Ascending aorta (tissue), 2 donors: Measurements from ENCODE around the gene ST8SIA1. TPM values are rescaled to one million over a fixed set of nuclear protein-coding genes. Genes with fewer than 3 reads are reported as not detected.
"Not testable (repeated sequence)": the region's sequence is repeated elsewhere in the genome, so short reads cannot be mapped to it uniquely, and the experiment has no call there.

Experiments
- DNase-seq, 2 donors: peaks; one replicate each; pipeline ENCODE4 v3.0.0-alpha.2; 2019; ENCODE audit warnings: low spot score in 2 of 2
- H3K27ac ChIP-seq, 2 donors: fragments of 200-600 bp; sonication (generic); one replicate each; pipeline ENCODE4 v1.5.1; 2016 to 2017; ENCODE audit warnings: mild to moderate bottlenecking in 1 of 2
- H3K27me3 ChIP-seq: fragments of 200-600 bp; sonication (generic); one replicate; pipeline ENCODE4 v1.5.1; 2017
- H3K36me3 ChIP-seq, 2 donors: fragments of 200-600 bp; sonication (generic); one replicate each; pipeline ENCODE4 v1.5.1; 2016
- H3K4me1 ChIP-seq, 2 donors: fragments of 200-600 bp; sonication (generic); one replicate each; pipeline ENCODE4 v1.5.1; 2016 to 2017; ENCODE audit warnings: mild to moderate bottlenecking in 1 of 2
- H3K4me3 ChIP-seq, 2 donors: fragments of 200-600 bp; sonication (generic); one replicate each; pipeline ENCODE4 v1.5.1; 2016 to 2017; ENCODE audit warnings: mild to moderate bottlenecking in 1 of 2
- H3K9me3 ChIP-seq, 2 donors: fragments of 200-600 bp; sonication (generic); one replicate each; pipeline ENCODE4 v1.5.1; 2016
- CTCF ChIP-seq, 3 experiments: fragments of 200-600 bp in 2 of 3; fragments of 450-650 bp in 1 of 3; sonication (generic) in 2 of 3; IDR thresholded peaks; one replicate each; pipeline ENCODE4 v1.5.1; 2016 to 2019; ENCODE audit warnings: antibody characterized with exemption in 3 of 3, mild to moderate bottlenecking in 1 of 3, moderate library complexity in 1 of 3
- intact Hi-C: fragments of 100-400 bp; cut with DNase I; formaldehyde crosslinking; loops from one replicate; pipeline ENCODE4 v1.15.1; 2023
- total RNA-seq: library from RNA; depleted of rRNA; stranded (reverse); fragments of >200 nt; gene quantifications from one replicate; pipeline ENCODE4 v1.1.0, GENCODE V29; 2016

ST8SIA1 gene
- total RNA-seq, 1 donor from 2014 or later: 9.7 TPM

- no peak for TF ChIP-seq CTCF (IDR thresholded peaks at IDR 0.05)
- H3K4me1 ChIP-seq: no peaks in the 10 kb centered on the region
- intact Hi-C loops: no loop called here
- H3K36me3 ChIP-seq: no peaks in the 10 kb centered on the region
- H3K27me3 ChIP-seq: no peaks in the 10 kb centered on the region
- H3K9me3 ChIP-seq: no peaks in the 10 kb centered on the region
- DNase-seq: no peak
- H3K27ac ChIP-seq: no peak overlapping the region
- no peak overlapping the region for H3K4me3 ChIP-seq
These were observed 165.1 kb downstream of the ST8SIA1 start for GRCh38 chr12:22169376-22169775.

- Histone ChIP-seq H3K4me3 (no peak overlapping the region), H3K27me3 (no peaks in the 10 kb centered on the region), H3K36me3 (no peaks in the 10 kb centered on the region), H3K4me1 (no peaks in the 10 kb centered on the region), H3K27ac (no peak overlapping the region), H3K9me3 (no peaks in the 10 kb centered on the region)
- DNase-seq: no peak
- intact Hi-C loops: no loop called here
- TF ChIP-seq CTCF (IDR thresholded peaks at IDR 0.05): no peak
These were observed 170.4 kb downstream of the ST8SIA1 start for GRCh38 chr12:22164139-22164538.

- no peak for TF ChIP-seq CTCF (IDR thresholded peaks at IDR 0.05)
- H3K27ac ChIP-seq: no peak overlapping the region
- H3K4me1 ChIP-seq: no peaks in the 10 kb centered on the region
- intact Hi-C loops: no loop called here
- no peaks in the 10 kb centered on the region for H3K27me3 ChIP-seq
- H3K4me3 ChIP-seq: no peak overlapping the region
- DNase-seq: no peak
- no peaks in the 10 kb centered on the region for H3K36me3 ChIP-seq
- H3K9me3 ChIP-seq: no peaks in the 10 kb centered on the region
These were observed 170.9 kb downstream of the ST8SIA1 start for GRCh38 chr12:22163594-22163993.

- intact Hi-C loops: no loop called here
- no peaks in the 10 kb centered on the region for H3K4me1 ChIP-seq
- no peak for DNase-seq
- TF ChIP-seq CTCF (IDR thresholded peaks at IDR 0.05): no peak
- H3K4me3 ChIP-seq: no peak overlapping the region
- no peaks in the 10 kb centered on the region for H3K9me3 ChIP-seq
- H3K27me3 ChIP-seq: no peaks in the 10 kb centered on the region
- H3K27ac ChIP-seq: no peak overlapping the region
- no peaks in the 10 kb centered on the region for H3K36me3 ChIP-seq
These were observed 174.0 kb downstream of the ST8SIA1 start for GRCh38 chr12:22160396-22161003.

GRCh38 chr12:22149286-22149685 lies 185.2 kb downstream of the ST8SIA1 start:
- DNase-seq, H3K4me1 ChIP-seq, H3K9me3 ChIP-seq, H3K36me3 ChIP-seq, H3K4me3 ChIP-seq, H3K27ac ChIP-seq, intact Hi-C loops, H3K27me3 ChIP-seq: not testable (repeated sequence)

- H3K9me3 ChIP-seq, H3K36me3 ChIP-seq, H3K4me3 ChIP-seq, H3K27ac ChIP-seq, intact Hi-C loops, H3K4me1 ChIP-seq, DNase-seq, H3K27me3 ChIP-seq: not testable (repeated sequence)
These were observed 187.8 kb downstream of the ST8SIA1 start for GRCh38 chr12:22146686-22147085.

Other genes with a start within 250 kb of the ST8SIA1 start
- 34.7 TPM for gene C2CD5, start 209.8 kb upstream of the ST8SIA1 start, total RNA-seq